OCI-LY1 (cell line): ENCODE data around the gene HEYL.

Experiments
- H2AFZ ChIP-seq: fragments of 200-600 bp; sonication (generic), shearing (Covaris generic); 2 replicates; pipeline ENCODE4 v1.6.0; 2014; ENCODE audit warnings: antibody characterized with exemption, mild to moderate bottlenecking, low read length
- H3F3A ChIP-seq: fragments of 200-600 bp; sonication (generic), shearing (Covaris generic); 2 replicates; pipeline ENCODE4 v1.6.0; 2014; ENCODE audit warnings: mild to moderate bottlenecking, antibody characterized with exemption, low read length, moderate library complexity; ENCODE audit not compliant: insufficient read depth
- H3K27ac ChIP-seq: fragments of 200-600 bp; sonication (generic); 2 replicates; pipeline ENCODE4 v1.5.1; 2014; ENCODE audit warnings: low read length, mixed run types, mild to moderate bottlenecking, low read depth; ENCODE audit not compliant: poor library complexity, severe bottlenecking
- H3K27me3 ChIP-seq: fragments of 200-600 bp; sonication (generic); 2 replicates; pipeline ENCODE4 v1.6.0; 2014; ENCODE audit warnings: antibody characterized with exemption, mild to moderate bottlenecking, low read length, moderate library complexity; ENCODE audit not compliant: insufficient read depth
- H3K36me3 ChIP-seq: fragments of 200-600 bp; sonication (generic); 2 replicates; pipeline ENCODE4 v1.6.1; 2014; ENCODE audit warnings: mild to moderate bottlenecking, antibody characterized with exemption, low read length, moderate library complexity, mixed read lengths; ENCODE audit not compliant: insufficient read depth
- H3K4me1 ChIP-seq: fragments of 200-600 bp; sonication (generic); 2 replicates; pipeline ENCODE4 v1.5.1; 2014; ENCODE audit warnings: mild to moderate bottlenecking, low read length, moderate library complexity; ENCODE audit not compliant: insufficient read depth, severe bottlenecking
- H3K4me2 ChIP-seq: fragments of 200-600 bp; sonication (generic), shearing (Covaris generic); 2 replicates; pipeline ENCODE4 v1.6.1; 2014; ENCODE audit warnings: low read length
- H3K4me3 ChIP-seq: fragments of 200-600 bp; sonication (generic); 2 replicates; pipeline ENCODE4 v1.5.1; 2014; ENCODE audit warnings: low read length, low read depth, mild to moderate bottlenecking, mixed read lengths; ENCODE audit not compliant: poor library complexity, severe bottlenecking
- H3K79me2 ChIP-seq: fragments of 200-600 bp; shearing (Covaris generic); 2 replicates; pipeline ENCODE4 v1.6.1; 2016; ENCODE audit warnings: mixed run types, low read length, mixed read lengths; ENCODE audit not compliant: insufficient read depth
- H3K9ac ChIP-seq: fragments of 200-600 bp; sonication (generic), shearing (Covaris generic); 2 replicates; pipeline ENCODE4 v1.6.1; 2014; ENCODE audit warnings: mild to moderate bottlenecking, low read length, mixed read lengths
- H3K9me2 ChIP-seq: fragments of 200-600 bp; sonication (generic), shearing (Covaris generic); 2 replicates; pipeline ENCODE4 v1.6.1; 2014; ENCODE audit warnings: low read depth, mild to moderate bottlenecking, low read length, mixed read lengths
- H3K9me3 ChIP-seq: fragments of 200-600 bp; shearing (Covaris generic); 2 replicates; pipeline ENCODE4 v1.6.1; 2014; ENCODE audit warnings: low read length, mixed read lengths
- H4K20me1 ChIP-seq: fragments of 200-600 bp; sonication (generic), shearing (Covaris generic); 2 replicates; pipeline ENCODE4 v1.6.0; 2016; ENCODE audit warnings: mild to moderate bottlenecking, low read length; ENCODE audit not compliant: insufficient read depth
- EZH2 ChIP-seq: fragments of 200-600 bp; sonication (generic), shearing (Covaris generic); IDR thresholded peaks from 2 replicates; pipeline ENCODE4 v1.8.0; 2017; ENCODE audit warnings: borderline replicate concordance, mixed run types, mild to moderate bottlenecking, antibody characterized with exemption, low read length, moderate library complexity, mixed read lengths
- TF ChIP-seq, protein P1 (sequence below): fragments of 200-600 bp; sonication (generic), shearing (Covaris generic); IDR thresholded peaks from 2 replicates; pipeline ENCODE4 v1.5.1; 2017; ENCODE audit warnings: mild to moderate bottlenecking, antibody characterized with exemption, low read length, moderate library complexity, mixed read lengths

The HEYL gene

DNA sequence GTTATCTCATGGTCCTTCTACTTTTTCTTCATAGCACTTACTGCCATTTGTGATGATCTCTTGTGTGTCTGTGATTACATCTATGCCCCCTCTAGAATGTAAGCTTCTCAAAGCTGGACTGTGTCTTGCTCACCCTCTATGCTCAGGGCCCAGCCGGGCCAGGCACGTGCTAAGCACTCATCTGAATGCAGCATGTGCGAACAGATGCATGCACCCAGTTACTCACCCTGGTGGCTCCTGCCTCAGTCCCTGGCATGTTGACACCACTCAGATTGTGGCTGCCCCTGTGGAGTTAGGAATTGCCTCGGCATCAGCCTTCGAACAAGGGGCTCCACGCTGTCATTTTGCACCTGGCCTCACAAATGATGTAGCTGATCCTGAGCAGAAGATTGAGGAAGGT, 43.3 kb downstream of the HEYL start:
- Histone ChIP-seq H3K4me2 (no peak overlapping the region), H3K27me3 (no peaks in the 10 kb centered on the region; the same call in 1 of the 2 replicates), H3K9ac (no peak overlapping the region), H3K4me1 (no peaks in the 10 kb centered on the region), H3K27ac (no peak overlapping the region), H3K4me3 (no peak overlapping the region), H3K79me2 (no peaks in the 10 kb centered on the region), H3K9me2 (no peaks in the 10 kb centered on the region), H3F3A (no peaks in the 10 kb centered on the region), H4K20me1 (no peaks in the 10 kb centered on the region), H3K36me3 (no peaks in the 10 kb centered on the region), H2AFZ (no peak overlapping the region), H3K9me3 (no peaks in the 10 kb centered on the region)
- TF ChIP-seq, protein P1, sequence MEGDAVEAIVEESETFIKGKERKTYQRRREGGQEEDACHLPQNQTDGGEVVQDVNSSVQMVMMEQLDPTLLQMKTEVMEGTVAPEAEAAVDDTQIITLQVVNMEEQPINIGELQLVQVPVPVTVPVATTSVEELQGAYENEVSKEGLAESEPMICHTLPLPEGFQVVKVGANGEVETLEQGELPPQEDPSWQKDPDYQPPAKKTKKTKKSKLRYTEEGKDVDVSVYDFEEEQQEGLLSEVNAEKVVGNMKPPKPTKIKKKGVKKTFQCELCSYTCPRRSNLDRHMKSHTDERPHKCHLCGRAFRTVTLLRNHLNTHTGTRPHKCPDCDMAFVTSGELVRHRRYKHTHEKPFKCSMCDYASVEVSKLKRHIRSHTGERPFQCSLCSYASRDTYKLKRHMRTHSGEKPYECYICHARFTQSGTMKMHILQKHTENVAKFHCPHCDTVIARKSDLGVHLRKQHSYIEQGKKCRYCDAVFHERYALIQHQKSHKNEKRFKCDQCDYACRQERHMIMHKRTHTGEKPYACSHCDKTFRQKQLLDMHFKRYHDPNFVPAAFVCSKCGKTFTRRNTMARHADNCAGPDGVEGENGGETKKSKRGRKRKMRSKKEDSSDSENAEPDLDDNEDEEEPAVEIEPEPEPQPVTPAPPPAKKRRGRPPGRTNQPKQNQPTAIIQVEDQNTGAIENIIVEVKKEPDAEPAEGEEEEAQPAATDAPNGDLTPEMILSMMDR = no peak
- TF ChIP-seq EZH2 = no peak

DNA sequence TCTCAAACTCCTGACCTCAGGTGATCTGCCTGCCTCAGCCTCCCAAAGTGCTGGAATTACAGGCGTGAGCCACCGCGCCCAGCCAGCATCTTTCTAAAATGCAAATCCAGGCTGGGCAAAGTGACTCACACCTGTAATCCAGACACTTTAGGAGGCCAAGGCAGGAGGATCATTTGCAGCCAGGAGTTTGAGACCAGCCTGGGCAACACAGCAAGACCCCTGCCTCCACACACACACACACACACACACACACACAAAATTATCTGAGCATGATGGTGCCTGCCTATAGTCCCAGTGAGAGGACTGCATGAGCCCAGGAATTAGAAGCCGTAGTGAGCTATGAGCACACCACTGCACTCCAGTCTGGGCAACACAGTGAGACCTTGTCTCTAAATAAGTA, 46.1 kb downstream of the HEYL start:
- H3K9me2 ChIP-seq = no peaks in the 10 kb centered on the region
- H3F3A ChIP-seq = no peaks in the 10 kb centered on the region
- TF ChIP-seq EZH2 = no peak
- TF ChIP-seq, protein P1 = no peak
- H3K9ac ChIP-seq = no peak overlapping the region
- H2AFZ ChIP-seq = no peak overlapping the region
- H3K9me3 ChIP-seq = no peaks in the 10 kb centered on the region
- no peaks in the 10 kb centered on the region for H3K4me1 ChIP-seq
- no peak overlapping the region for H3K4me2 ChIP-seq
- H3K27ac ChIP-seq = no peak overlapping the region
- no peaks in the 10 kb centered on the region for H3K27me3 ChIP-seq
- no peaks in the 10 kb centered on the region for H4K20me1 ChIP-seq
- H3K4me3 ChIP-seq = no peak overlapping the region
- no peaks in the 10 kb centered on the region for H3K36me3 ChIP-seq
- H3K79me2 ChIP-seq = no peaks in the 10 kb centered on the region

DNA sequence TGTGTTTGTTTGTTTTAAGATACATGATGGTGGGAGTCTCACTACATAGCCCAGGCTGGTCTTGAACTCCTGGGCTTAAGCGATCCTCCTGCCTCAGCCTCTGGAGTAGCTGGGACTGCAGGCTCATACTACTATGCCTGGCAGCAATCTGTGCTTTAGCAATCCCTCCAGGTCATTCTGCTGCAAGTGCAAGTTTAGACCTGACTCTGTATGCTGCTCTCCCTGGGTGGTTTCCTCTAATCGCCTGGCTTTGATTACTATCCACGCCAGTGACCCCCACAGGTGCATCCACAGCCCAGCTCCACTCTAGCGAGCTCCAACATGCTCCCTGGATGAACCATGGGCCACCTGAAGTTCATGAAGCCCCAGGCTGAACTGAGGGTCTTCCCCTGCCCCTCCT, 47.4 kb downstream of the HEYL start:
- no peak overlapping the region for H3K9ac ChIP-seq
- H3F3A ChIP-seq = no peaks in the 10 kb centered on the region
- H3K4me3 ChIP-seq = no peak overlapping the region
- H3K27ac ChIP-seq = no peak overlapping the region
- H3K4me1 ChIP-seq = no peaks in the 10 kb centered on the region
- H3K9me3 ChIP-seq = no peaks in the 10 kb centered on the region
- H3K79me2 ChIP-seq = no peaks in the 10 kb centered on the region
- H3K27me3 ChIP-seq = no peaks in the 10 kb centered on the region
- H3K36me3 ChIP-seq = no peaks in the 10 kb centered on the region
- no peak overlapping the region for H2AFZ ChIP-seq
- no peak overlapping the region for H3K4me2 ChIP-seq
- TF ChIP-seq, protein P1 = no peak
- no peak for TF ChIP-seq EZH2
- H3K9me2 ChIP-seq = no peaks in the 10 kb centered on the region
- no peaks in the 10 kb centered on the region for H4K20me1 ChIP-seq
